Smooth muscle cell of the brain vasculature (primary cell): ENCODE measurements around the gene KANSL1L.

ENCODE experiments used
- DNase-seq: peaks from one replicate; pipeline ENCODE4 v3.0.0-alpha.2; 2012; ENCODE audit warnings: low read depth, low spot score

KANSL1L gene

GRCh38 chr2:209998596-209998995 lies 172.6 kb downstream of the KANSL1L start:
- DNase-seq, result no peak

- DNase-seq, result no peak
Measured at GRCh38 chr2:209993968-209994367, 177.2 kb downstream of the KANSL1L start.

- DNase-seq, result no peak
Measured at GRCh38 chr2:209990838-209991237, 180.4 kb downstream of the KANSL1L start.

- no peak for DNase-seq
Measured at GRCh38 chr2:209988010-209988409, 183.2 kb downstream of the KANSL1L start.

- no peak for DNase-seq
Measured at GRCh38 chr2:209986415-209986814, 184.8 kb downstream of the KANSL1L start.

- no peak for DNase-seq
Measured at GRCh38 chr2:209985874-209986273, 185.3 kb downstream of the KANSL1L start.

GRCh38 chr2:209984291-209984690 lies 186.9 kb downstream of the KANSL1L start:
- no peak for DNase-seq

GRCh38 chr2:209977386-209978239 lies 193.6 kb downstream of the KANSL1L start:
- DNase-seq, result no peak

GRCh38 chr2:209976698-209977385 lies 194.4 kb downstream of the KANSL1L start:
- DNase-seq, result no peak

GRCh38 chr2:209974576-209974975 lies 196.6 kb downstream of the KANSL1L start:
- DNase-seq, result no peak

- DNase-seq, result no peak
Measured at GRCh38 chr2:209973328-209973727, 197.9 kb downstream of the KANSL1L start.
